Psoas muscle (tissue), 8 donors: ENCODE results near the gene INVS. TPM values are rescaled to one million over a fixed set of nuclear protein-coding genes. Genes with fewer than 3 reads are reported as not detected.

Source experiments
- ATAC-seq, 4 donors: fragments of 200-7000 bp; cut with Tn5 transposase; one replicate each; pipeline ENCODE4 v1.9.1; 2020; ENCODE audit warnings: moderate library complexity in 3 of 4, mild to moderate bottlenecking in 2 of 4
- DNase-seq, 2 donors: peaks; one replicate each; pipeline ENCODE4 v3.0.0-alpha.2; 2020
- H3K27ac ChIP-seq: fragments of 200-600 bp; one replicate; pipeline ENCODE4 v1.8.0; 2022
- H3K27me3 ChIP-seq, 3 donors: fragments of 200-600 bp in 1 of 3; one replicate each; pipeline versions ENCODE4 v1.6.1 to v1.8.0; 2013 to 2022; ENCODE audit warnings: low read length in 2 of 3, mild to moderate bottlenecking in 2 of 3, moderate library complexity in 1 of 3; ENCODE audit not compliant: insufficient read depth in 3 of 3
- H3K36me3 ChIP-seq, 2 donors: fragments of 200-600 bp in 1 of 2; one replicate each; pipeline versions ENCODE4 v1.6.1 to v1.8.0; 2013 to 2022; ENCODE audit warnings: low read depth in 1 of 2, mild to moderate bottlenecking in 1 of 2, moderate library complexity in 1 of 2; ENCODE audit not compliant: insufficient read depth in 1 of 2
- H3K4me1 ChIP-seq: fragments of 200-600 bp; one replicate; pipeline ENCODE4 v1.8.0; 2022
- H3K4me3 ChIP-seq: fragments of 200-600 bp; one replicate; pipeline ENCODE4 v1.8.0; 2022; ENCODE audit warnings: mild to moderate bottlenecking
- H3K9me3 ChIP-seq: fragments of 200-600 bp; one replicate; pipeline ENCODE4 v1.8.0; 2022
- WGBS, 3 donors: extraction: QIAGEN DNeasy Blood & Tissue Kit; methylation state at CpG; one replicate each; pipeline versions ENCODE4 v1.1.6 to v1.1.7; 2013; 5-methylcytosine and 5-hydroxymethylcytosine counted together
- intact Hi-C, 2 donors: fragments of 100-400 bp; cut with DNase I; formaldehyde crosslinking; loops; one replicate each; pipeline versions ENCODE4 v1.11.0 to v1.14.2; 2022
- polyA plus RNA-seq, 3 donors: library from polyadenylated mRNA; stranded (reverse); fragments of 200-250 nt; gene quantifications; one replicate each; pipeline ENCODE4 v1.2.3, GENCODE V29; 2013
- total RNA-seq, 4 donors: library from RNA; stranded (reverse); fragmentation: NEBNext Ultra II Directional in 2 of 4; extraction: Animal tissue kit (Norgen Biotek cat#: 25700) in 2 of 4; gene quantifications; one replicate each; pipeline versions ENCODE4 v1.2.1 to v1.2.4, GENCODE V29; 2021 to 2023
- TF ChIP-seq, protein P1 (sequence below): fragments of 200-600 bp; IDR thresholded peaks from one replicate; pipeline ENCODE4 v1.8.0; 2022; ENCODE audit warnings: antibody characterized with exemption
- donor health status: healthy with polysubstance abuse.
- donor health status: DM: no; HTN: no; CAD: no; lungs with moderate emphysema.
- donor health status: Bipolar disorder and iron deficiency.
- donor health status: healthy.
- donor health status: DM: yes; HTN: yes; CAD: no.
- donor health status: DM: no; HTN: no; CAD: no.
- donor health status: DM: no; HTN: no; CAD: no.
- donor health status: DM: yes; HTN: yes; CAD: no.

The INVS gene
- total and polyA plus RNA-seq, 7 donors, result 1.6 to 7.3 (median 5.7) TPM

- TF ChIP-seq, protein P1, sequence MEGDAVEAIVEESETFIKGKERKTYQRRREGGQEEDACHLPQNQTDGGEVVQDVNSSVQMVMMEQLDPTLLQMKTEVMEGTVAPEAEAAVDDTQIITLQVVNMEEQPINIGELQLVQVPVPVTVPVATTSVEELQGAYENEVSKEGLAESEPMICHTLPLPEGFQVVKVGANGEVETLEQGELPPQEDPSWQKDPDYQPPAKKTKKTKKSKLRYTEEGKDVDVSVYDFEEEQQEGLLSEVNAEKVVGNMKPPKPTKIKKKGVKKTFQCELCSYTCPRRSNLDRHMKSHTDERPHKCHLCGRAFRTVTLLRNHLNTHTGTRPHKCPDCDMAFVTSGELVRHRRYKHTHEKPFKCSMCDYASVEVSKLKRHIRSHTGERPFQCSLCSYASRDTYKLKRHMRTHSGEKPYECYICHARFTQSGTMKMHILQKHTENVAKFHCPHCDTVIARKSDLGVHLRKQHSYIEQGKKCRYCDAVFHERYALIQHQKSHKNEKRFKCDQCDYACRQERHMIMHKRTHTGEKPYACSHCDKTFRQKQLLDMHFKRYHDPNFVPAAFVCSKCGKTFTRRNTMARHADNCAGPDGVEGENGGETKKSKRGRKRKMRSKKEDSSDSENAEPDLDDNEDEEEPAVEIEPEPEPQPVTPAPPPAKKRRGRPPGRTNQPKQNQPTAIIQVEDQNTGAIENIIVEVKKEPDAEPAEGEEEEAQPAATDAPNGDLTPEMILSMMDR, result no peak
- H3K4me3 ChIP-seq, result no peak overlapping the region
- H3K36me3 ChIP-seq, result peaks cover 0 to 4% of the 10 kb centered on the region in 2 donors
- H3K27ac ChIP-seq, result no peak overlapping the region
- intact Hi-C loops, result no loop called here
- no peak for DNase-seq
- no peaks in the 10 kb centered on the region for H3K27me3 ChIP-seq
- no peaks in the 10 kb centered on the region for H3K9me3 ChIP-seq
- WGBS, 3 donors, result 86 to 94% (median 88%) methylated on average over 1 of the region's 1 CpG
- ATAC-seq, result no peak
- no peaks in the 10 kb centered on the region for H3K4me1 ChIP-seq
Measured at GRCh38 chr9:100196828-100197227, 97.8 kb downstream of the INVS start.

DNA sequence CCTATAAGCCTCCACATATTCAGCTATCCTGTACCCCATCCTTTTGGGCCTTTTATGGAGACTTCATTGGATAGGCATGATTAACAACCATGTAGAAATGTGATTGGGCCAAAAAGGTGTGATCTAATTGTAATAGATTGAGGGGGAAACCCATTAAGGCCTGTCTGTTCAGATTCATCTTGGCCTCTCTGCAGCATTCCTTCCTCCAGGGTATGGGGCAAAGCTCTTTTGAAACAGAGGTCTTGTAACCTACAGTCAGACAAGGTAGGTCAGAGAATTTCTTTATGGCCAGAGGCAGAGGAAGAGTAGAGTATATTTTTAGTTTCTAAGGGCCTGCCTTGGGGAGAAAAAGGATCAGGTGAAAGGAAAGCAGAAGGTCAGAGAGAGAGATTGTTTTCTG, 98.5 kb downstream of the INVS start:
- no peaks in the 10 kb centered on the region for H3K4me1 ChIP-seq
- DNase-seq (no peak), ATAC-seq (no peak)
- H3K9me3 ChIP-seq, result no peaks in the 10 kb centered on the region
- no peaks in the 10 kb centered on the region for H3K27me3 ChIP-seq
- H3K27ac ChIP-seq, result no peak overlapping the region
- intact Hi-C loops, result no loop called here
- TF ChIP-seq, protein P1, result no peak
- peaks cover 0 to 4% of the 10 kb centered on the region in 2 donors for H3K36me3 ChIP-seq
- H3K4me3 ChIP-seq, result no peak overlapping the region

- no peak for DNase-seq
- TF ChIP-seq, protein P1, result no peak
- no peaks in the 10 kb centered on the region for H3K4me1 ChIP-seq
- H3K9me3 ChIP-seq, result no peaks in the 10 kb centered on the region
- no peaks in the 10 kb centered on the region for H3K27me3 ChIP-seq
- no peaks in the 10 kb centered on the region for H3K36me3 ChIP-seq
- intact Hi-C loops, result loop anchor here in 1 of 2 donors (5.0 kb wide), 1 partner anchor 36 kb away; no protein-coding TSS in a partner anchor
- H3K27ac ChIP-seq, result no peak overlapping the region
- no peak for ATAC-seq
- H3K4me3 ChIP-seq, result no peak overlapping the region
Measured at GRCh38 chr9:100202806-100203205, 103.8 kb downstream of the INVS start.

DNA sequence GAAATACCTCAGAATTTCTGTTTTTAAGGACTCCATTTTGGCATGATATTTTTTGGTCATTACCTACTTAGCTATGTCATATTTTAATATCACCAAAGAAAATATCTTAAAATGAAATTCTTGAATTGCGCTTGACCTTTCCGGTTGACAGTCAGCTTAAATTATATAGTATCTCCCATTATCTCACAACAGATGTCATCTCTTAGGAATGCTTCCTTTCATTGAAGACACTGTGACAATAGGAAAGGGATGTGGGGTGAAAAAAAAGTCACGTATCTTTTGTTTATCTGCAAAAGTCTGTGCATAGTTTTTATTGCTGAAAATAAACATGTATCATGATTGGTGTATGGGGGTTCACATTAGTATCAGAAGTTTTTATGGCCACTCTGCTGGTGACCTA, 105.8 kb downstream of the INVS start:
- TF ChIP-seq, protein P1, result no peak
- ATAC-seq, result no peak
- Histone ChIP-seq H3K27ac (no peak overlapping the region), H3K4me3 (no peak overlapping the region), H3K36me3 (no peaks in the 10 kb centered on the region), H3K27me3 (no peaks in the 10 kb centered on the region), H3K4me1 (no peaks in the 10 kb centered on the region), H3K9me3 (no peaks in the 10 kb centered on the region)
- intact Hi-C loops, result loop anchor here in 1 of 2 donors (5.0 kb wide), 1 partner anchor 37 kb away; no protein-coding TSS in a partner anchor
- WGBS, 3 donors, result 78 to 83% (median 79%) methylated on average over 3 of the region's 3 CpGs
- DNase-seq, result no peak

- 14 to 28% (median 15%) methylated on average over 3 of the region's 3 CpGs for WGBS, 3 donors
- DNase-seq, result no peak
- H3K27ac ChIP-seq, result no peak overlapping the region
- no peaks in the 10 kb centered on the region for H3K9me3 ChIP-seq
- H3K27me3 ChIP-seq, result no peaks in the 10 kb centered on the region
- TF ChIP-seq, protein P1, result no peak
- ATAC-seq, result peak in 2 of 4 donors; percentile 27 to 59
- H3K36me3 ChIP-seq, result no peaks in the 10 kb centered on the region
- intact Hi-C loops, result no loop called here
- no peak overlapping the region for H3K4me3 ChIP-seq
- peaks cover 4% of the 10 kb centered on the region for H3K4me1 ChIP-seq
Measured at GRCh38 chr9:100206899-100207298, 107.9 kb downstream of the INVS start.
